H1 (cell line): ENCODE measurements around the gene PCDHGB3. TPM values are rescaled to one million over a fixed set of nuclear protein-coding genes. Genes with fewer than 3 reads are reported as not detected.

Source experiments
- CTCF ChIA-PET: fragments of 300-600 bp; sonication (Branson Sonifier 250); formaldehyde crosslinking; loops from one replicate; lab custom pipeline; 2021; ENCODE audit not compliant: partially characterized antibody; lab: Charles Lee
- POLR2A ChIA-PET: fragments of 300-600 bp; sonication (Branson Sonifier 250); formaldehyde crosslinking; loops from one replicate; lab custom pipeline; 2021; ENCODE audit warnings: inconsistent platforms; ENCODE audit not compliant: partially characterized antibody; lab: Charles Lee
- DNase-seq, 2 experiments: peaks; one replicate each; pipeline versions ENCODE4 v3.0.0 to v3.0.0-alpha.2; 2010 to 2022; ENCODE audit warnings: low spot score in 2 of 2, low read depth in 1 of 2, mixed read lengths in 1 of 2
- FAIRE-seq: peaks from 2 replicates; lab custom pipeline; 2011; peaks lifted over from hg19 to GRCh38; lab: Jason Lieb, UNC
- H2AFZ ChIP-seq: 2 replicates; pipeline ENCODE4 v1.8.1; 2012; ENCODE audit warnings: low read length, inconsistent platforms
- H2AK5ac ChIP-seq: 2 replicates; pipeline ENCODE4 v1.6.1; 2013; ENCODE audit warnings: low read depth, low read length
- H2BK120ac ChIP-seq: replicated peaks from 2 replicates; pipeline ENCODE3; 2013; ENCODE audit warnings: low read depth, low read length, inconsistent platforms
- H2BK12ac ChIP-seq: 2 replicates; pipeline ENCODE4 v1.6.1; 2013; ENCODE audit warnings: low read depth, low read length
- H2BK15ac ChIP-seq: 2 replicates; pipeline ENCODE4 v1.6.1; 2013; ENCODE audit warnings: low read length
- H2BK20ac ChIP-seq: 2 replicates; pipeline ENCODE4 v1.6.1; 2013; ENCODE audit warnings: low read length
- H2BK5ac ChIP-seq: 2 replicates; pipeline ENCODE4 v1.6.1; 2013; ENCODE audit warnings: low read depth, low read length
- H3K14ac ChIP-seq: 2 replicates; pipeline ENCODE4 v1.6.1; 2013; ENCODE audit warnings: inconsistent platforms; ENCODE audit not compliant: insufficient read length
- H3K18ac ChIP-seq: 2 replicates; pipeline ENCODE4 v1.6.1; 2013; ENCODE audit warnings: low read length; ENCODE audit errors: extremely low read depth
- H3K23ac ChIP-seq: 2 replicates; pipeline ENCODE4 v1.6.1; 2013; ENCODE audit warnings: inconsistent platforms; ENCODE audit not compliant: insufficient read length
- H3K23me2 ChIP-seq: 2 replicates; pipeline ENCODE4 v1.6.1; 2013; ENCODE audit warnings: low read depth, low read length
- H3K27ac ChIP-seq: 2 replicates; pipeline ENCODE4 v1.6.1; 2011; ENCODE audit warnings: low read depth, low read length, inconsistent platforms
- H3K27me3 ChIP-seq, 4 experiments: replicated peaks in 1 of 4; 1 replicate in 1 of 4; 2 replicates in 3 of 4; pipeline versions ENCODE4 v1.6.1 to v1.8.1; 2011 to 2013; ENCODE audit warnings: low read length in 3 of 4, mild to moderate bottlenecking in 3 of 4, inconsistent platforms in 2 of 4, mixed read lengths in 2 of 4, moderate library complexity in 1 of 4; ENCODE audit not compliant: control insufficient read depth in 3 of 4, insufficient read depth in 3 of 4; ENCODE audit errors: extremely low read depth in 1 of 4
- H3K36me3 ChIP-seq, 4 experiments: 2 replicates each; pipeline versions ENCODE4 v1.6.1 to v1.8.1; 2011 to 2013; ENCODE audit warnings: mild to moderate bottlenecking in 4 of 4, low read length in 3 of 4, moderate library complexity in 2 of 4, control low read depth in 1 of 4, inconsistent platforms in 1 of 4; ENCODE audit not compliant: insufficient read depth in 4 of 4, control insufficient read depth in 2 of 4
- H3K4ac ChIP-seq: replicated peaks from 2 replicates; pipeline ENCODE3; 2013; ENCODE audit warnings: low read length, low read depth, mixed read lengths, inconsistent platforms; ENCODE audit not compliant: insufficient read length
- H3K4me1 ChIP-seq, 4 experiments: replicated peaks in 1 of 4; 1 replicate in 1 of 4; 2 replicates in 3 of 4; pipeline versions ENCODE4 v1.6.1 to v1.8.1; 2011 to 2013; ENCODE audit warnings: low read length in 3 of 4, inconsistent platforms in 2 of 4, mixed read lengths in 1 of 4; ENCODE audit not compliant: insufficient read depth in 4 of 4, control insufficient read depth in 3 of 4
- H3K4me2 ChIP-seq, 2 experiments: 2 replicates each; pipeline versions ENCODE4 v1.6.1 to v1.8.1; 2011 to 2013; ENCODE audit warnings: low read depth in 2 of 2, low read length in 2 of 2, control low read depth in 1 of 2, inconsistent platforms in 1 of 2, mild to moderate bottlenecking in 1 of 2; ENCODE audit not compliant: insufficient read depth in 1 of 2
- H3K4me3 ChIP-seq, 4 experiments: fragments of 200-600, 300-600 bp in 1 of 4; sonication (generic), shearing (Covaris generic), sonication (Bioruptor Twin) in 1 of 4; 2 replicates each; pipeline versions ENCODE4 v1.5.1 to v1.8.1; 2011 to 2016; ENCODE audit warnings: low read length in 4 of 4, low read depth in 3 of 4, control low read depth in 2 of 4, inconsistent platforms in 2 of 4, mild to moderate bottlenecking in 2 of 4, mixed read lengths in 1 of 4, moderate library complexity in 1 of 4; ENCODE audit not compliant: insufficient read depth in 2 of 4; ENCODE audit errors: extremely low read depth in 1 of 4
- H3K56ac ChIP-seq: replicated peaks from 2 replicates; pipeline ENCODE3; 2013; ENCODE audit warnings: low read depth, mild to moderate bottlenecking, mixed read lengths, low read length, inconsistent platforms; ENCODE audit not compliant: insufficient read length
- H3K79me1 ChIP-seq: 2 replicates; pipeline ENCODE4 v1.6.1; 2013; ENCODE audit warnings: low read depth, low read length, control low read depth
- H3K79me2 ChIP-seq, 2 experiments: 2 replicates each; pipeline versions ENCODE4 v1.6.1 to v1.8.1; 2012 to 2013; ENCODE audit warnings: low read length in 2 of 2, mild to moderate bottlenecking in 2 of 2, inconsistent platforms in 1 of 2; ENCODE audit not compliant: insufficient read depth in 2 of 2, control insufficient read depth in 1 of 2
- H3K9ac ChIP-seq, 4 experiments: replicated peaks in 1 of 4; 1 replicate in 1 of 4; 2 replicates in 3 of 4; pipeline versions ENCODE4 v1.6.1 to v1.8.1; 2011 to 2013; ENCODE audit warnings: low read depth in 3 of 4, low read length in 3 of 4, control low read depth in 2 of 4, mild to moderate bottlenecking in 2 of 4, moderate library complexity in 2 of 4, inconsistent platforms in 1 of 4; ENCODE audit errors: extremely low read depth in 1 of 4
- H3K9me3 ChIP-seq, 2 experiments: 2 replicates each; pipeline versions ENCODE4 v1.6.1 to v1.8.1; 2012 to 2013; ENCODE audit warnings: mild to moderate bottlenecking in 2 of 2, moderate library complexity in 2 of 2, control low read depth in 1 of 2, inconsistent platforms in 1 of 2, low read depth in 1 of 2, low read length in 1 of 2, mixed read lengths in 1 of 2; ENCODE audit not compliant: insufficient read depth in 2 of 2
- H4K20me1 ChIP-seq, 2 experiments: replicated peaks in 1 of 2; 2 replicates each; pipeline versions ENCODE3 to v1.8.1; 2011 to 2013; ENCODE audit warnings: inconsistent platforms in 2 of 2, low read length in 2 of 2, mild to moderate bottlenecking in 1 of 2; ENCODE audit not compliant: insufficient read depth in 2 of 2, control insufficient read depth in 1 of 2
- H4K5ac ChIP-seq: 2 replicates; pipeline ENCODE4 v1.6.1; 2013; ENCODE audit warnings: low read length, low read depth, mixed read lengths, inconsistent platforms; ENCODE audit not compliant: insufficient read length
- H4K8ac ChIP-seq: 2 replicates; pipeline ENCODE4 v1.8.0; 2013; ENCODE audit warnings: mild to moderate bottlenecking, moderate library complexity, low read length, inconsistent platforms; ENCODE audit not compliant: insufficient read depth; ENCODE audit errors: extremely low read depth
- H4K91ac ChIP-seq: replicated peaks from 2 replicates; pipeline ENCODE3; 2013; ENCODE audit warnings: low read length, mixed read lengths, inconsistent platforms; ENCODE audit not compliant: insufficient read length
- CTBP2 ChIP-seq: IDR thresholded peaks from 2 replicates; pipeline ENCODE4 v1.7.0; 2011; ENCODE audit warnings: borderline replicate concordance, mild to moderate bottlenecking, moderate library complexity, mixed read lengths, low read length; ENCODE audit not compliant: insufficient read depth, insufficient read length
- SIN3A ChIP-seq, 2 experiments: IDR thresholded peaks in 1 of 2; conservative IDR thresholded peaks in 1 of 2; 2 replicates each; pipeline ENCODE4 v1.6.1; 2011 to 2012; ENCODE audit warnings: low read length in 2 of 2, improper control_type of control experiment in 1 of 2, low read depth in 1 of 2, mild to moderate bottlenecking in 1 of 2
- SP2 ChIP-seq: IDR thresholded peaks from 2 replicates; pipeline ENCODE4 v1.6.1; 2012; ENCODE audit warnings: mild to moderate bottlenecking, low read length, inconsistent platforms
- polyA plus RNA-seq, 7 experiments: library from polyadenylated mRNA; depleted of rRNA in 3 of 7; stranded (reverse) in 5 of 7; unstranded in 2 of 7; fragments of >200 nt in 5 of 7; fragments of 200-250 nt in 2 of 7; gene quantifications; 1 replicate in 5 of 7; 2 replicates in 1 of 7; 4 replicates in 1 of 7; pipeline versions ENCODE4 v1.2.1 to v1.2.3, GENCODE V29; 2011 to 2013; ENCODE audit warnings: missing spikeins in 2 of 7, mixed read lengths in 2 of 7
- total RNA-seq: library from RNA; stranded (reverse); fragmentation: NEBNext Ultra II Directional; extraction: Animal tissue kit (Norgen Biotek cat#: 25700); gene quantifications from 2 replicates; pipeline ENCODE4 v1.2.1, GENCODE V29; 2021
- TF ChIP-seq, protein P1 (sequence below): IDR thresholded peaks from 2 replicates; pipeline ENCODE4 v1.6.1; 2012; ENCODE audit warnings: inconsistent platforms
- TF ChIP-seq, protein P2 (sequence below): IDR thresholded peaks from 2 replicates; pipeline ENCODE4 v1.6.1; 2012; ENCODE audit warnings: inconsistent platforms

Gene PCDHGB3
- total and polyA plus RNA-seq, 2 of the 8 experiments (the other 6 are each of a cell fraction or from before 2014, with no cell fraction given) = 1.6 to 1.9 TPM

DNA sequence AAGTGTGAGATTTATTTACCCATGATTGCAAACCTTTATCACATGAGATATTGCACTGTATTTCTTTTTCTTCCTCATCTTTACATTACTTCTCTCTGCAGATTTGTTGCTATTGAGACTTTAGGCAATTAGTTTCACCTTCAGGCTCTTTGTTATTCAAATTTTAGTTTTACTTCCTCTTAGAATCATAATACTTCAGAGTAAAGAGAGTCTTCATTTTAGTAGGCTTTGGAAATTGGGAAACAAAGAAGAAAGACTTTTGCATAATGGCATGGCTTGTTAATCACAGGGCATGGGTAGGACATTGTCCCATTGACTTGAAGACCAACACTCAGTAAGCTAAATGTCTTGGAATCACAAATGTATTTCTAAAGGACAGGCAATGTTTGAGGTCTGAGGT is 7.3 kb upstream of the PCDHGB3 start:
- no peak overlapping the region for H2BK15ac ChIP-seq
- no peak overlapping the region for H3K14ac ChIP-seq
- no peak overlapping the region for H3K18ac ChIP-seq
- no peaks in the 10 kb centered on the region for H3K27me3 ChIP-seq
- peaks cover 0 to 3% (median under 1%) of the 10 kb centered on the region in 4 experiments; a peak in 1 of 7 replicates for H3K4me1 ChIP-seq
- no peak for TF ChIP-seq CTBP2
- no peak for TF ChIP-seq SP2
- no peak for TF ChIP-seq SIN3A (conservative IDR thresholded peaks at IDR 0.05 in 1 of 2, IDR thresholded peaks at IDR 0.05 in 1 of 2; ENCODE audit: low read depth in 1 of 2, low read length in 2 of 2)
- TF ChIP-seq, protein P1, sequence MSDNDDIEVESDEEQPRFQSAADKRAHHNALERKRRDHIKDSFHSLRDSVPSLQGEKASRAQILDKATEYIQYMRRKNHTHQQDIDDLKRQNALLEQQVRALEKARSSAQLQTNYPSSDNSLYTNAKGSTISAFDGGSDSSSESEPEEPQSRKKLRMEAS = no peak
- TF ChIP-seq, protein P2, sequence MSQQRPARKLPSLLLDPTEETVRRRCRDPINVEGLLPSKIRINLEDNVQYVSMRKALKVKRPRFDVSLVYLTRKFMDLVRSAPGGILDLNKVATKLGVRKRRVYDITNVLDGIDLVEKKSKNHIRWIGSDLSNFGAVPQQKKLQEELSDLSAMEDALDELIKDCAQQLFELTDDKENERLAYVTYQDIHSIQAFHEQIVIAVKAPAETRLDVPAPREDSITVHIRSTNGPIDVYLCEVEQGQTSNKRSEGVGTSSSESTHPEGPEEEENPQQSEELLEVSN = no peak
- no peaks in the 10 kb centered on the region for H4K20me1 ChIP-seq
- no peak overlapping the region for H4K5ac ChIP-seq
- H2BK120ac ChIP-seq = no peak overlapping the region
- no peak overlapping the region for H2AK5ac ChIP-seq
- H4K8ac ChIP-seq = no peak overlapping the region
- no peak overlapping the region for H3K9ac ChIP-seq
- no peak overlapping the region for H3K27ac ChIP-seq
- H3K36me3 ChIP-seq = peaks cover 0 to 8% (median 3%) of the 10 kb centered on the region in 4 experiments; a peak in 3 of 8 replicates
- H3K79me1 ChIP-seq = no peaks in the 10 kb centered on the region
- H2BK12ac ChIP-seq = no peak overlapping the region
- H2AFZ ChIP-seq = no peak overlapping the region
- H2BK20ac ChIP-seq = no peak overlapping the region
- no peak overlapping the region for H3K56ac ChIP-seq
- peak overlapping the region in 1 of 4 experiments; percentile 40; a peak in 1 of 8 replicates for H3K4me3 ChIP-seq
- POLR2A ChIA-PET = no interaction called here
- H3K9me3 ChIP-seq = peaks cover 43 to 51% of the 10 kb centered on the region in 2 experiments
- H3K23me2 ChIP-seq = no peaks in the 10 kb centered on the region
- no peak for DNase-seq
- CTCF ChIA-PET = interaction anchor here (0.9 to 1.6 kb wide), 6 partner anchors 8 to 175 kb away, joined by 3 to 7 read pairs (median 4); partner anchors contain the start of genes PCDHGA2 and PCDHGB1
- no peak overlapping the region for H4K91ac ChIP-seq
- no peak for FAIRE-seq
- H3K4ac ChIP-seq = no peak overlapping the region
- no peaks in the 10 kb centered on the region for H3K79me2 ChIP-seq
- no peak overlapping the region for H3K23ac ChIP-seq
- no peak overlapping the region for H3K4me2 ChIP-seq
- no peak overlapping the region for H2BK5ac ChIP-seq
